Neural crest cell (in vitro differentiated cells): ENCODE measurements around the gene FYCO1. TPM values are rescaled to one million over a fixed set of nuclear protein-coding genes. Genes with fewer than 3 reads are reported as not detected.

ENCODE experiments used
- DNase-seq: peaks from one replicate; pipeline ENCODE4 v3.0.0; 2021; ENCODE audit warnings: low read depth, mixed read lengths, low spot score
- H3K27ac Mint-ChIP-seq: one replicate; pipeline ENCODE4 v1.8.0; 2021; ENCODE audit warnings: mild to moderate bottlenecking, mixed read lengths; ENCODE audit not compliant: unreplicated experiment
- H3K27me3 Mint-ChIP-seq: 2 replicates; pipeline ENCODE4 v1.8.0; 2021; ENCODE audit warnings: low read depth, mild to moderate bottlenecking, mixed read lengths
- H3K36me3 Mint-ChIP-seq: 2 replicates; pipeline ENCODE4 v1.8.0; 2021; ENCODE audit warnings: low read depth, mild to moderate bottlenecking, mixed read lengths
- H3K4me1 Mint-ChIP-seq: 2 replicates; pipeline ENCODE4 v1.8.0; 2021; ENCODE audit warnings: mixed read lengths
- H3K4me3 Mint-ChIP-seq: one replicate; pipeline ENCODE4 v1.8.0; 2021; ENCODE audit warnings: mild to moderate bottlenecking, mixed read lengths
- H3K9me3 Mint-ChIP-seq: 2 replicates; pipeline ENCODE4 v1.8.0; 2021; ENCODE audit warnings: mixed read lengths
- CTCF ChIP-seq: fragments of 200-600 bp; sonication (generic); conservative IDR thresholded peaks from 2 replicates; pipeline ENCODE4 v1.5.0; 2021; ENCODE audit warnings: antibody characterized with exemption, mild to moderate bottlenecking
- total RNA-seq: library from RNA; stranded (reverse); gene quantifications from 2 replicates; pipeline ENCODE4 v1.2.1, GENCODE V29; 2021

FYCO1 gene
- total RNA-seq, 1 donor from 2014 or later, result 9.7 TPM

- H3K4me3 Mint-ChIP-seq, result no peak overlapping the region
- H3K27ac Mint-ChIP-seq, result no peak overlapping the region
- no peaks in the 10 kb centered on the region for H3K4me1 Mint-ChIP-seq
- TF ChIP-seq CTCF, result no peak
- no peaks in the 10 kb centered on the region for H3K27me3 Mint-ChIP-seq
- H3K9me3 Mint-ChIP-seq, result no peaks in the 10 kb centered on the region
- peaks cover 11% of the 10 kb centered on the region for H3K36me3 Mint-ChIP-seq
- DNase-seq, result no peak
Measured at GRCh38 chr3:45953536-45953935, 42.1 kb downstream of the FYCO1 start.

- Mint-ChIP-seq H3K4me3 (no peak overlapping the region), H3K4me1 (no peaks in the 10 kb centered on the region), H3K36me3 (peaks cover 13% of the 10 kb centered on the region), H3K9me3 (no peaks in the 10 kb centered on the region), H3K27me3 (no peaks in the 10 kb centered on the region), H3K27ac (no peak overlapping the region)
- TF ChIP-seq CTCF, result no peak
- no peak for DNase-seq
Measured at GRCh38 chr3:45952456-45952855, 43.2 kb downstream of the FYCO1 start.

- Mint-ChIP-seq H3K36me3 (peaks cover 17% of the 10 kb centered on the region), H3K9me3 (no peaks in the 10 kb centered on the region), H3K27me3 (no peaks in the 10 kb centered on the region), H3K4me3 (no peak overlapping the region), H3K27ac (no peak overlapping the region), H3K4me1 (no peaks in the 10 kb centered on the region)
- no peak for TF ChIP-seq CTCF
- DNase-seq, result no peak
Measured at GRCh38 chr3:45951946-45952345, 43.7 kb downstream of the FYCO1 start.

GRCh38 chr3:45950686-45951600, 44.7 kb downstream of the FYCO1 start:
- Mint-ChIP-seq H3K27ac (no peak overlapping the region), H3K4me3 (no peak overlapping the region), H3K9me3 (no peaks in the 10 kb centered on the region), H3K27me3 (no peaks in the 10 kb centered on the region), H3K36me3 (peaks cover 24% of the 10 kb centered on the region), H3K4me1 (no peaks in the 10 kb centered on the region)
- no peak for DNase-seq
- TF ChIP-seq CTCF, result no peak

- Mint-ChIP-seq H3K4me1 (no peaks in the 10 kb centered on the region), H3K36me3 (peaks cover 24% of the 10 kb centered on the region), H3K27ac (no peak overlapping the region), H3K9me3 (no peaks in the 10 kb centered on the region), H3K27me3 (no peaks in the 10 kb centered on the region), H3K4me3 (no peak overlapping the region)
- no peak for TF ChIP-seq CTCF
- DNase-seq, result no peak
Measured at GRCh38 chr3:45950131-45950530, 45.5 kb downstream of the FYCO1 start.
